ENCODE results near the gene TNFAIP6.

GRCh38 chr2:151380580-151381235 lies 23.3 kb downstream of the TNFAIP6 start:
- TF ChIP-seq CTCF (IDR thresholded peaks at IDR 0.05) (no peak), POLR2A (IDR thresholded peaks at IDR 0.05) (no peak)
